Karpas-422 (cell line): ENCODE results near the gene UCKL1. TPM values are rescaled to one million over a fixed set of nuclear protein-coding genes. Genes with fewer than 3 reads are reported as not detected.
"Not testable (repeated sequence)": the region's sequence is repeated elsewhere in the genome, so short reads cannot be mapped to it uniquely, and the experiment has no call there.

Experiments
- DNase-seq: peaks from one replicate; pipeline ENCODE4 v3.0.0-alpha.2; 2015
- H2AFZ ChIP-seq: fragments of 200-600 bp; sonication (generic); 2 replicates; pipeline ENCODE4 v1.6.1; 2014; ENCODE audit warnings: antibody characterized with exemption, low read length, mixed read lengths
- H3K27ac ChIP-seq: fragments of 200-600 bp; sonication (generic); 2 replicates; pipeline ENCODE4 v1.5.1; 2014; ENCODE audit warnings: mild to moderate bottlenecking, low read length, moderate library complexity
- H3K27me3 ChIP-seq: fragments of 200-600 bp; sonication (generic); 2 replicates; pipeline ENCODE4 v1.6.1; 2014; ENCODE audit warnings: low read length, mixed read lengths
- H3K36me3 ChIP-seq: fragments of 200-600 bp; sonication (generic); 2 replicates; pipeline ENCODE4 v1.6.1; 2014; ENCODE audit warnings: low read length, mixed read lengths; ENCODE audit not compliant: insufficient read depth
- H3K4me1 ChIP-seq: fragments of 200-600 bp; sonication (generic); 2 replicates; pipeline ENCODE4 v1.6.1; 2014; ENCODE audit warnings: mild to moderate bottlenecking, low read length, mixed read lengths
- H3K4me2 ChIP-seq: fragments of 200-600 bp; sonication (generic); 2 replicates; pipeline ENCODE4 v1.6.1; 2014; ENCODE audit warnings: low read length, low read depth, mild to moderate bottlenecking; ENCODE audit not compliant: poor library complexity, severe bottlenecking
- H3K4me3 ChIP-seq: fragments of 200-600 bp; sonication (generic); 2 replicates; pipeline ENCODE4 v1.5.1; 2014; ENCODE audit warnings: mild to moderate bottlenecking, antibody characterized with exemption, low read length, mixed read lengths
- H3K79me2 ChIP-seq: fragments of 200-600 bp; sonication (generic); 2 replicates; pipeline ENCODE4 v1.6.1; 2014; ENCODE audit warnings: mild to moderate bottlenecking, low read length, mixed read lengths
- H3K9ac ChIP-seq: fragments of 200-600 bp; sonication (generic); 2 replicates; pipeline ENCODE4 v1.6.0; 2014; ENCODE audit warnings: low read length
- H3K9me2 ChIP-seq: fragments of 200-600 bp; sonication (generic), shearing (Covaris generic); replicated peaks from 2 replicates; pipeline ENCODE4 v1.6.0; 2014; ENCODE audit warnings: mild to moderate bottlenecking, low read length, moderate library complexity; ENCODE audit not compliant: insufficient read depth
- H3K9me3 ChIP-seq: fragments of 300-700, 200-600 bp; sonication (generic); 2 replicates; pipeline ENCODE4 v1.6.1; 2014; ENCODE audit warnings: low read length, mixed read lengths
- H4K20me1 ChIP-seq: fragments of 200-600 bp; sonication (generic); 2 replicates; pipeline ENCODE4 v1.6.1; 2014; ENCODE audit warnings: mild to moderate bottlenecking, antibody characterized with exemption, low read length, low read depth; ENCODE audit not compliant: insufficient read depth
- total RNA-seq: library from RNA; depleted of rRNA; stranded (reverse); fragments of >200 nt; shearing (Covaris generic); gene quantifications from 2 replicates; pipeline ENCODE4 v1.2.3, GENCODE V29; 2014; ENCODE audit warnings: low replicate concordance

UCKL1 gene
- total RNA-seq, 1 experiment from 2014 or later: 32.3 TPM

DNA sequence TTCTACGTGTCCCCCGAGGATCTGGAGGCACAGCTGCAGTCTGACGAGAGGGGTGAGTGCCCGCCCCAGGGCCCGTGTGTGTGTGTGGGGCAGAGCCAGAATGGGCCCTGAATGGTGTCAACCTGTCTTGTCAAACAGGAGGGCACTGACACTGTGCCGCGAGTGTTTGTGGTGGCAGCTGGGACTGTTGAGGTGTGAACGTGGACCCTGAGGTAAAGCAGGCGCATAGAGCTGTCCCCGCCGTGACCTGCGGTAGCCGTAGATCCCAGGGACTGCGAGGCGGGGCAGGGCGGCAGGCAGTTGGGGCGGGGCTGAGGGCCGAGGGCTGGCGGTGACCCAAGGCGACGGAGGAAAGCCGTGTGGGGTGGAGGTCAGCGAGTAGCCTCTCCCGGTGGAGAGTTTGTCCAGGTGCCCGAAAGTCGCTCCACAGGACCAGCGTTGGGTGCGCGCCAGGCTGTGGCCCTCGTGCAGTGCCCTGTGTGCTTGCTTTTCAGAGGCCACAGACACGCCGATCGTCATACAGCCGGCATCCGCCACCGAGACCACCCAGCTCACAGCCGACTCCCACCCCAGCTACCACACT, 25.2 kb downstream of the UCKL1 start:
- H3K4me1 ChIP-seq: no peaks in the 10 kb centered on the region
- H2AFZ ChIP-seq: no peak overlapping the region
- no peak for DNase-seq
- H3K4me2 ChIP-seq: no peak overlapping the region
- no peak overlapping the region for H3K9ac ChIP-seq
- peaks cover 7% of the 10 kb centered on the region for H3K79me2 ChIP-seq
- no peaks in the 10 kb centered on the region for H4K20me1 ChIP-seq
- no peaks in the 10 kb centered on the region for H3K9me2 ChIP-seq
- no peak overlapping the region for H3K27ac ChIP-seq
- H3K36me3 ChIP-seq: 0 out of 2 replicates have a peak, but pooled peaks cover 6% of the 10 kb centered on the region
- H3K27me3 ChIP-seq: no peaks in the 10 kb centered on the region
- no peaks in the 10 kb centered on the region for H3K9me3 ChIP-seq
- H3K4me3 ChIP-seq: no peak overlapping the region

- H3K79me2 ChIP-seq: peaks cover 14% of the 10 kb centered on the region
- not testable (repeated sequence) for H3K4me3 ChIP-seq, H4K20me1 ChIP-seq, H3K9me2 ChIP-seq, H3K9ac ChIP-seq, DNase-seq, H3K27me3 ChIP-seq, H3K4me2 ChIP-seq, H3K4me1 ChIP-seq, H3K9me3 ChIP-seq, H3K27ac ChIP-seq, H2AFZ ChIP-seq, H3K36me3 ChIP-seq
These were observed 26.7 kb downstream of the UCKL1 start for GRCh38 chr20:63929473-63929883.

DNA sequence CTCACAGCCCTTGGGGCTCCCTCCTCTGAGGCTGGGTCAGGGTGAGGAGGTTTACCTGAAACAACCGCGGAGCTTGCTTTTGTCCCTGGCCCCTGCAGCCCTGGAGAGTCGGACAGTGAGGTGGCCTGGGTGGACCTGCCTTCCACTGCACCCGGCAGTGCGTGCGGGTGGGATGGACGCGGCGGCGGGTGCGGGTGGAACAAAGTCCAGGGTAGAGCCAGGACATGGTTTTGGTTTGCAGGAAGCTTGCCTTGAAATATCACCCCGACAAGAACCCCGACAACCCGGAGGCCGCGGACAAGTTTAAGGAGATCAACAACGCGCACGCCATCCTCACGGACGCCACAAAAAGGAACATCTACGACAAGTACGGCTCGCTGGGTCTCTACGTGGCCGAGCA, 27.1 kb downstream of the UCKL1 start:
- Histone ChIP-seq H3K4me3 (no peak overlapping the region), H3K27ac (no peak overlapping the region), H3K4me1 (no peaks in the 10 kb centered on the region), H3K79me2 (peaks cover 17% of the 10 kb centered on the region), H4K20me1 (no peaks in the 10 kb centered on the region), H3K9me3 (no peaks in the 10 kb centered on the region), H3K4me2 (no peak overlapping the region), H3K9me2 (no peaks in the 10 kb centered on the region), H3K27me3 (no peaks in the 10 kb centered on the region), H3K9ac (no peak overlapping the region), H2AFZ (no peak overlapping the region), H3K36me3 (0 out of 2 replicates have a peak, but pooled peaks cover 6% of the 10 kb centered on the region)
- no peak for DNase-seq

- Histone ChIP-seq H3K4me3 (no peak overlapping the region), H3K9ac (no peak overlapping the region), H3K27me3 (no peaks in the 10 kb centered on the region), H3K27ac (no peak overlapping the region), H4K20me1 (no peaks in the 10 kb centered on the region), H3K79me2 (peaks cover 29% of the 10 kb centered on the region), H2AFZ (no peak overlapping the region), H3K4me2 (no peak overlapping the region), H3K36me3 (0 out of 2 replicates have a peak, but pooled peaks cover 4% of the 10 kb centered on the region), H3K9me3 (no peaks in the 10 kb centered on the region), H3K4me1 (no peaks in the 10 kb centered on the region), H3K9me2 (no peaks in the 10 kb centered on the region)
- no peak for DNase-seq
These were observed 29.9 kb downstream of the UCKL1 start for GRCh38 chr20:63926298-63926697.

- H2AFZ ChIP-seq: no peak overlapping the region
- no peaks in the 10 kb centered on the region for H3K9me2 ChIP-seq
- H3K27me3 ChIP-seq: no peaks in the 10 kb centered on the region
- H3K79me2 ChIP-seq: peaks cover 29% of the 10 kb centered on the region
- H3K4me1 ChIP-seq: no peaks in the 10 kb centered on the region
- no peak overlapping the region for H3K4me3 ChIP-seq
- DNase-seq: no peak
- H3K9ac ChIP-seq: no peak overlapping the region
- H3K4me2 ChIP-seq: no peak overlapping the region
- H3K9me3 ChIP-seq: no peaks in the 10 kb centered on the region
- peaks cover 4% of the 10 kb centered on the region; the same call in 1 of the 2 replicates for H3K36me3 ChIP-seq
- no peaks in the 10 kb centered on the region for H4K20me1 ChIP-seq
- no peak overlapping the region for H3K27ac ChIP-seq
These were observed 32.0 kb downstream of the UCKL1 start for GRCh38 chr20:63924241-63924640.

DNA sequence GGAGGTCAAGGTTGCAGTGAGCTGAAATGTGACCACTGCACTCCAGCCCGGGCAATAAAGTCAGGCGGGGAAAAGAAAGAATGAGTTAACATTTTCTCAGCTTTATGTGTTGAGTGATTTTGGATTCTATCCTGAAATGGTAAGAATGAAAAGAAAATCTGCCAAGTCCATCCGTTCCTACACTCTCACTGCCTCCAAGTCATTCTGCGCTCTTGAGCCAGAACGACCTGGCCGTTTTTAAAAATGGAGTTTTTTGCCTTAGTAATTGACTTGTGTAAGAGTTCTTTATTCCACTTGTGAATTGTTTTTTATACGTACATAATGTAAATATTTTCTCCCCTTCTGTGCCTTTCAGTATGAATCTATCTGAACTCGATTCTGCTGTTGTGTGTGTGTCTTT, 32.6 kb downstream of the UCKL1 start:
- H3K9ac ChIP-seq: no peak overlapping the region
- H3K4me1 ChIP-seq: no peaks in the 10 kb centered on the region
- peaks cover 6% of the 10 kb centered on the region; the same call in 1 of the 2 replicates for H3K36me3 ChIP-seq
- no peak overlapping the region for H2AFZ ChIP-seq
- H3K79me2 ChIP-seq: peaks cover 35% of the 10 kb centered on the region
- H3K9me3 ChIP-seq: no peaks in the 10 kb centered on the region
- no peak for DNase-seq
- no peaks in the 10 kb centered on the region for H3K9me2 ChIP-seq
- H4K20me1 ChIP-seq: no peaks in the 10 kb centered on the region
- H3K4me2 ChIP-seq: no peak overlapping the region
- H3K4me3 ChIP-seq: no peak overlapping the region
- H3K27me3 ChIP-seq: no peaks in the 10 kb centered on the region
- no peak overlapping the region for H3K27ac ChIP-seq

DNA sequence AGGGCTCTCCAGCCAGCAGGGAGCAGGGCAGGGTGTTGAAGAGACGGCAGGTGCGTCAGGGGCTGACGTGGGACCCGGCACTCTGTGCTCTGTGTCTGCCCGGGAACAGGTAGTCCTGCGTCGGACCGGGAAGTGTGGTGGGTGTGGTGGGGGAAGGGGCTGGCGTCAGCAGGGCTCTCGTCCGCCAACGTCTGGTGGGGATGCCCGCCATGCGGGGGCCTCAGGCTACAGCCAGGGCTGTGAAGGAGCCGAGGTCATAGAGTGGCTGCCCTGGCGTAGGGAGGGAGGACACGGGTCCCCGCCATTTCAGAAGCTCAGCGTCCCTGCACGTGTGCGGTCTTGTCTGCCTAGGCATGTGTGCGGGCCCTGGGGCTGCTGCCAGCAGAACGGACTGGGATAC, 36.0 kb downstream of the UCKL1 start:
- Histone ChIP-seq H3K36me3 (peaks cover 8% of the 10 kb centered on the region), H3K9me3 (0 out of 2 replicates have a peak, but pooled peaks cover 3% of the 10 kb centered on the region), H3K9ac (no peak overlapping the region), H3K4me3 (no peak overlapping the region), H3K4me2 (no peak overlapping the region), H2AFZ (no peak overlapping the region), H4K20me1 (no peaks in the 10 kb centered on the region), H3K9me2 (no peaks in the 10 kb centered on the region), H3K27ac (no peak overlapping the region), H3K4me1 (no peaks in the 10 kb centered on the region; the same call in 1 of the 2 replicates), H3K79me2 (peaks cover 55% of the 10 kb centered on the region), H3K27me3 (no peaks in the 10 kb centered on the region)
- DNase-seq: no peak

GRCh38 chr20:63919130-63919529, 37.1 kb downstream of the UCKL1 start:
- peaks cover 8% of the 10 kb centered on the region for H3K36me3 ChIP-seq
- no peak overlapping the region for H3K4me2 ChIP-seq
- no peaks in the 10 kb centered on the region; the same call in 1 of the 2 replicates for H3K4me1 ChIP-seq
- H3K27me3 ChIP-seq: no peaks in the 10 kb centered on the region
- no peaks in the 10 kb centered on the region for H3K9me2 ChIP-seq
- H3K27ac ChIP-seq: no peak overlapping the region
- DNase-seq: no peak
- H3K9me3 ChIP-seq: 0 out of 2 replicates have a peak, but pooled peaks cover 3% of the 10 kb centered on the region
- H3K4me3 ChIP-seq: no peak overlapping the region
- no peak overlapping the region for H2AFZ ChIP-seq
- no peak overlapping the region for H3K9ac ChIP-seq
- H3K79me2 ChIP-seq: peaks cover 57% of the 10 kb centered on the region
- no peaks in the 10 kb centered on the region for H4K20me1 ChIP-seq
